UCSD-AML1 (cell line): ENCODE data around the gene MMP21.

Source experiments
- DNase-seq: peaks from one replicate; lab custom pipeline; 2025; ENCODE audit not compliant: unreplicated experiment; lab: John Stamatoyannopoulos, UW

The MMP21 gene

DNA sequence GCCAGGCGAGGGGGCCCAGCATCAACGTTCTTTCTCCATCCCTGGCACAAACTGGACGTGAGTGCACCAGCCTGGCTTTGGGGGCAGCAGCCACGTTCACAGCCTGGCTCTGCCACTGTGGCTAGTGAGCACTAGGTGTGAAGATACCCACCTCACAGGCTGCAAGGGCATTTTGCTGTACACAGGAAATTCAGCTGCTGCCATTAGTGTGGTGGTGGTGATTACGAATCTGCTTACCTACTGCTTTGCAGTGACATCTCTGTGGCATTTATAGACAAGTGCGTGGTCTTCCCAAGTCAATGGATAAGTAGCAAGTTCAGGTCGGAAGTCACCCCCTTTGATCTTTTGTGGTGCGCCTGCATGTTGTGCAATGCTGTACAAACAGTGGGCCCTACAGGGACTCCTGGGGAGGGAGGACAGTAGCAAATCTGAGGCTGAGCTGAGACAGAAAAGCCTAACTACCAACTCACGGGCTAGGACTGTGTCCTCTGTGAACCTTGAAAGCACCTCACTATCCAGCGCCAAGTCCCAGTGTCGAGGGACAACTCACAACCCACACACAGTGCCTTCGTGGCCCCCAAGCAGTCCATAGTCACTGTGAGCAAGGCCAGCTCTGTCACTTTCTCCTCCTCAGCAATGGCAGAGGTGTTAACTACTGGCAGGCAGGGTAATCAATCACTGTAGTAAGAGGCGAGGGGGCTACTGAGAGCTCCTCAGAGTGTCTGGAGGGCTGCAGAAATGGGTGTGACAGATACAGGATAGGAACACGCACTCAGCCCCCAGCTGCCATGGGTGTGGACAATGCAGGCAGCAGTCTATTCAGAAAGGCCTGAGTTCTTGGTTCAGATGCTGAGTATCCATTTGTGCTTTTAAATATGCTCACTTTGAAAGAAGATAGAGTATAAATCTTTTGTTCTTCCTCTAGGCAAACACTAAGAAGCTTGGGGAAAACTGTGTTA lies 17.0 kb upstream of the MMP21 start:
- DNase-seq = no peak

- DNase-seq = peak; percentile 41
These were observed 12.8 kb upstream of the MMP21 start for GRCh38 chr10:125788156-125789034.

- DNase-seq = no peak
These were observed 10.2 kb upstream of the MMP21 start for GRCh38 chr10:125785791-125786190.

DNA sequence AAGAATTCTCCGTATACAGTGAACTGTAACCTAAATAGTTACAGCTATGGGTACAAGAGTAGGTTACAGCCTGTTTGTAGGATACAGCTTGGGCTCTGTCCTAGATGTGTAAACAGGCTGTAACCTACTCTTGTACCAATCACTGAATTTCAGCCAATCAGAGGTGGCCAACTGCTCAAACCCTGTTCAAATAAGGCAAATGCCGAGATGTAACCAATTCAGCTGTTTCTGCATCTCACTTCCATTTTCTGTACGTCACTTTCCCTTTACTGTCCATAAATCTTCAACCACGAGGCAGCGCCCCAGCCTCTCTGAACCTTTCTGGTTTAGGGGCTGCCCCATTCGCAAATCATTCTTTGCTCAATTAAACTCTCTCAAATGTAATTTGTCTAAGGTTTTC lies 8.3 kb upstream of the MMP21 start:
- no peak for DNase-seq

- DNase-seq = no peak
These were observed 7.8 kb upstream of the MMP21 start for GRCh38 chr10:125783408-125783807.

DNA sequence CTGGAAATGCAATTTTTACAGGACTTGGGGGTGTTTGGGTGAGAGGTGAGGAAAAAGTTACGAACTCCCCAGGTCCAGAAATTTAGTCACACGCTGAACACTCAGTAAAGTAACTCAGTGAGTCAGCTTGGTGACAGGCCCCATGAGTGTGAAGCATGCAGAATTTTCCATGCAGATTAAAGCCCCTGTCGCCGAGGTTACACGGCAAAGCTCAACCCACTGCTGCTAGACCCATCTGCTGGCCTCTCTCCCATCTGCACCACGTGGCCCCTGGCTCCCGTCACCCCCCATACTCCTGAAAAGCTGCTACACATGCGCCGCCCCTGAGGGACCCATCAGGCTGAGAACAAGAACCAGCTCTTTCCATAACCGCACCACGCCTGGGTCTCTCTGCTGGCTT lies 7.0 kb upstream of the MMP21 start:
- no peak for DNase-seq

GRCh38 chr10:125782054-125782453 lies 6.4 kb upstream of the MMP21 start:
- DNase-seq = no peak

GRCh38 chr10:125781374-125781773 lies 5.8 kb upstream of the MMP21 start:
- DNase-seq = no peak

DNA sequence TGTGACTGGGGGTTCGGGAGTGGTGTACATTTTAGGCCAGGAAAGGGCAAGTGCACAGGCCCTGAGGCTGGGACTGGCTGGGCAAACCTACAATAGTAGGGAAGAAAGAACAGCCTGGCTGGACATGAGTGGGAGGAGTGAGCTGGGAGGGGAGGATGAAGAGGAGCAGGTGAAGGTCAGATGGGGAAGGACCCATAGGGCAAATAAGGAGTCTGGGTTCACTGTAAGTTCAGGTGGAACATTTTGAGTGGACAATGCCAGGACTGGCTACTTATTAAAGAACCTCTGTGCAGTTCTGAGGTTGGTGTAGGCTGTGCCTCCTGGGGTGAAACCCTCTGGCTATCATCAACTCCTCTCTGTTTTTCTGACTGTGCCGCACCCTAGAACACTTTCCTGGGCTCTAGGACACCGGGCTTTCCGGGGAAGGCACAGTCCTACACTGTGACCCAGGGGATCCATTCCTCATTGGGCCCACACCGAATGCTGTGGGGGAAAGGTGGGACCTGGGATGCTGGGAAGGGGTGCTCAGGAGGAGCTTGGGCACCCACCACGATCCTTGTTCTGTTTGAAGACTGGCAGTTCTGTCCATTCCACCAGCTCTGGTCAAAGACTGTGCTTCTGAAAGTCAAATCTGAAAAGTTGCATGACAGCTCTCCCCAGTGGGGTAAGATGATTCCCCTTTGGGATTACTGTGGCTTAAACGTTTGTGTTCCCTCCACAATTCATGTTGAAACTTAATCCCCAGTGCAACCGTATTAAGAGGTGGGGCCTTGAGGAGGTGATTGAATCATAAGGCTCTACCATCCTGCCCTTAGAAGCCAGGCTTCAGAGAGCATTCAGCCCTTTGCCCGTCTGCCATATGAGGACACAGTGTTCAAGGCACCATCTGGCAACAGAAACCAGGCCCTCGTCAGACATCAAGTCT lies 4.0 kb upstream of the MMP21 start:
- DNase-seq = no peak

DNA sequence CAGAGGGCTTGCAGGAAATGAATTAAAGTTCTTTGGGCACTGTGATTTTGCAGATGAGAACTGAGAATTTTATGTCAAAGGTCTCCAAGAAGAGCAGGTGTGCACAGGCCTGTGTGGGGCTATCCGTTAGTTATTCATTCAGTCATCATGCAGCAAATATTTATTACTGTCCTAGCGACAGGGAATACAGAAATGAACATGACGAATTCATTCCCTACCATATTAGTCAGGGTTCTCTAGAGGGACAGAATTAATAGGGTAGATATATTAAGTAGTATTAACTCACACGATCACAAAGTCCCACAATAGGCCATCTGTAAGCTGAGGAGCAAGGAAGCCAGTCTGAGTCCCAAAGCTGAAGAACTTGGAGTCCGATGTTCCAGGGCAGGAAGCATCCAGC lies 2.9 kb upstream of the MMP21 start:
- no peak for DNase-seq

DNA sequence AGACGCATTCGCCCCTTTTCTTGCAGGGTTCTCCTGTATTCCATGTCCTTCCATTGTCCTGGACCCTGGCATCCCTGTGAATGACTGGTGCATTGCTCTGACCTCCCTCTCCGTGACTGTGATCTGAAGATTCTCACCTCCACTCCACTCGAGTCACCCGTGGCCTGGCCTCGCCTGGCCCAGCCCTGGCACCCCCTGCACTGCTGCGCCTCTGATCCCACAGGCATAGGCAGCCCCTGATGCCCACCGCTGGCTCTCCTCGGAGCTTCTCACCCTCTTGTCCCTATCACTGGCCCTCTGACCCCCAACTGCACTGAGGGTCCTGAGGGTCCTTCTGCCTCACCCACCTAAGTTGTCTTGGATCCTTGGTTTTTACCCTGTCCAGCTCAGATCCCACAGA lies 2.2 kb upstream of the MMP21 start:
- no peak for DNase-seq

DNA sequence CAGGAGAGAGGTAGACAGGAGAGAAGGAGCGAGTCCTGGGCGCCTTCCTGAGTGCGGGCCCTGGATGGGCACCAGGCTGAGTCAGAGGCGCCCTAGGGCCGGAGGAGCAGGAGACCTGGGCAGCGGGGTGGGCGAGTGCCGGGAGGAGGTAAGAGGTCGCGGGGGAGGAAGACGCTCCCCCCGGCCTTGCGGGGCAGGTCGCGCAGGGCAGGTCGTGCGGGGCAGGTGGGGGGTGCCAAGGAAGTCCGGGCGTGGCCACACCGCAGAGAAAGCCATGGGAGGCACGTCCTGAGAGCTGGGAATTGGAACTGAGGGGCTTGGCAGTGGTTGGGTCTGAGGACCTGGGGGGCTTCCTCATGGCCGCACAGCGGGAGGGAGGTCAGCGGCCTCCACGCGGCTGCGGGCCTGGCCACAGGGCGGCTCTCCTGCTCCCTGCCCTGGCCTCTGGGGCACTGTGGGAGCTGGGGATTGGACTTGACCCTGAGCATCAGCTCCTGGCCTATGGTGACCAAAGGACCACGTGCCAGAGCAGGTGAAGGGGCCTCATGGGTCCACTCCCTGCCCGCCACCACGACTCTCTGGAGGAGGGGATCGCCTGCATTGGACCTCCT lies 935 bp downstream of the MMP21 start:
- DNase-seq = no peak

DNA sequence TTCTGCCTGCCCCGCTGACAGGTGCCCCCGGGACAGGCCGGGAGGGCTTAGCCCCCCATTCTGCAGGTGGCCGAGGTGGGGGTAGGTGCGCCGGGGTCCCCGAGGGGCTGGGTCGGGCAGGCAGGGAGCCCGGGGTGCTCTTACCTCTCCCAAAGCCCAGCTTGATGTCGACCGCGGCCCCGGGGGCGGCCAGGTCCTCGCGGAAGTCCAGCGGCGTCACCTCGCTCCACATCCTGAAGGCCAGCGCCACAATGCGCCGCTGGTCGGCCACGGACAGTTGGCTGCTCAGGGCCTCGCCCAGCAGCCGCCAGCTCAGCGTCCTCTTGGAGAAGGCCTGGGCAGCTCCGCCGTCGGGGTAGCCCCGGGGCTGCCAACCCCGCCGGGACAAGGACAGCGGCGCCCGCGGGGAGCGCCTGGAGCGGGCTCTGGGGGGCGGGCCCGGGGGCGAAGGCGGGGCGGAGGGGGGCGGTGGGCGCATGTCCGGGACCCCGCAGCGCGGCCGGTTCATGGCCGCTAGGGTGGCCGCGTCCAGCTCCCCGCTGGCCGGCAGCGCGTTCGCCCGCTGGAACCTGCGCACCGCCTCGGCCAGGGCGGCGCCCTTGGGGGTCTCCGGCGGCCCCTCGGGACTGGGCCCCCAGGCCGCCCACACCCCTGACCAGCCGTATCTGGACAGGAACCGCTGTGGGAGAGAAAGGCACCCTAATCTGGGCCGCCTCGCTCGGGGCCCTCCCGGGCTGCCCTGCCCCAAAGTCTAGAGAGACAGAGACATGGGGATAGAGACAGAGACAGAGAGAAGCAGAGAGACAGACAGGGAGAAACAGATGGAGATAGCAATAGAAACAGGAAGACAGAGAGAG lies 1.7 kb downstream of the MMP21 start:
- DNase-seq = no peak

- no peak for DNase-seq
These were observed 2.8 kb downstream of the MMP21 start for GRCh38 chr10:125772864-125773180.

DNA sequence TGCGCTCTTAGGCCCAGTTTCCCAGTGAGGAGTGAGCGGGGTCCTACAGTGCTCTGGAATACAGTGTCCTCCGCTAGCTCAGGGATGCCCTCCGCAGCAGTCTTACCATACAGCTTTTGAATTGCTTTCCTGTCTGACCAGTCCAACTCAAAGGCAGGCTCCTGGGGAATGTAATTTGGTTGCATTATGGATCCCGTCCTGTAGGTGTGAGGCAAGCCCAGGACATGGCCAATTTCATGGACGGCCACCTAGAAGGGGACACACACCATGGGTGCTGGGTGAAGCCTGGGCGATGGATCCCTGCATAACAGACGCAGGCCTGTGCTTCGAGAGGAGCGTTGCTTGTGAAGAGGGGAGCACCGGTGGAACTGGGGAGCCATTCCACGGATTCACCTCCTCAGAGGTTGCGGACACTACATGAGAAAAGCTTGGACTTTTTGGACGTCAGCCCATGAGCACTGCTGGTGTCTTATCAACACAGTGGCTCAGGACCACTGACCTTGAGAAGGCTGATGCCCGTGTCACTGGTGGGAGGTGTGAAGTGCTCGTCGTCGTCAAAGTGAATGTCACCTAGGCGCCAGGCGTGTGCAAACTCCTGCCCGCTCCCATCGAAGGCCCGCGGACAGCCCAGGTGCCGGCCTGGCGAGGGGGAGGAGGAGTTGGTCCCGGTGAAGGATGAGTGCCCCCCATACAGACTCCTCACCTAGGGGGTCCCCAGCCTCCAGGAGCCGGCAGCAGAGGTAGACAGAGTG lies 3.3 kb downstream of the MMP21 start:
- DNase-seq = no peak

- DNase-seq = no peak
These were observed 4.8 kb downstream of the MMP21 start for GRCh38 chr10:125770844-125771243.

DNA sequence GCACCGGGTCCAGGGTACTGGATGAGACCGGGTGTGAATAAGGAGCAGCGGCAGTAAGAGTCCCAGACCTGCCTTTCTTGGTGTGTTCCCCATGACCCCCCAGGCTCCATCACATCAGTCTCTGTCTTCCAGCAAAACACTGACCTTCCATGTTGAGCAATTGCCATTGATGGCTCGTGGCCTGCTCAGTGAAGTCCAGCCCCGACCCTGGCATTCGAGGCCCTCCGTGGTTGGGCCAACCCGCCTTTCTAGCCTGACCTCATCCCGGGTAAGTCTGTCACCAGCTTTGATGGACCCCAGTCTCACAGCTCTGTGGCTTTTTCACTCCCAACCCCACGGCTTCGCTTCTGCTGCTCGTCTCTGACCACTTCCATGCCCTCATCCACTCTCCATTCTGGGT lies 6.4 kb downstream of the MMP21 start:
- no peak for DNase-seq

- no peak for DNase-seq
These were observed 7.3 kb downstream of the MMP21 start for GRCh38 chr10:125768219-125768855.

GRCh38 chr10:125766511-125766910 lies 9.1 kb downstream of the MMP21 start:
- DNase-seq = no peak
